Measurements from ENCODE around the gene NTN1. TPM values are rescaled to one million over a fixed set of nuclear protein-coding genes. Genes with fewer than 3 reads are reported as not detected.

The NTN1 gene
- polyA plus RNA-seq, 1 experiment: 0.06 TPM

DNA sequence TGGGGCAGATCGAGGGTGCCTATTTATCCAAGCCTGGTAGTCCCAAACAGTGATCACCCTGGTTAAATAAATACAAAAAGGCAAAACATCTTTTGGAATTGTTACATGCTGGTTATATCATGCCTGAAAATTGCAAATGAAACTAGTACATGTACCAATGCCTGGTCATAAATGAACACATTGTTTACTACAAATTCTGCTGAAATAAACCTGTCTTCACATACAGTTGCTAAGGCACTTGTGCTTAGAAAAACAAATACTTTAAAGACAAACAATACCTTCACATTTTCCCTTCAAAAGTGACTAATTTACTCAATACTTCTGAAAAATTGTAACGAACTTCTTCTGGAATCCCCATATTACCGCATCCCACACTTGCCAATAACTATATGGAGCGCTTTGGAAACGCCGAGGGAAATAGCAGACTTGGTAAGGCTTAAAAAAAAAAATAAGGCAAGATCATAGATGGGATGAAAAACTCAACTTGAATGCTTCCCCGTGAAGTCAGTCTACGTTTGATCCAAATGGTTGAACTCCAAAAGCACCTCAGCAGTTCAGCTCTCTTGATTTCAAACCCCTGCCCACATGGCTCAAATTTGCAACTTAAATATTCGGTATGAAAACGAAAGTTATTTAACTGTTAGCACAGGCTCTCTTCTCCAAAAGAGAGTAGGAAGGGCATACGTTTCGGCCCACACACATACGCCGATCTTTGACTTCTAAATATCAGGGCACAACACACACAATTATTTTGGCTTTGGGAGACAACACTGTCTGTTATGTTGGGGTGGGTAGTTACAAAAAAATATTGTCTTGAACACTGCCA lies 264.5 kb downstream of the NTN1 start:
- TF ChIP-seq, protein P1, sequence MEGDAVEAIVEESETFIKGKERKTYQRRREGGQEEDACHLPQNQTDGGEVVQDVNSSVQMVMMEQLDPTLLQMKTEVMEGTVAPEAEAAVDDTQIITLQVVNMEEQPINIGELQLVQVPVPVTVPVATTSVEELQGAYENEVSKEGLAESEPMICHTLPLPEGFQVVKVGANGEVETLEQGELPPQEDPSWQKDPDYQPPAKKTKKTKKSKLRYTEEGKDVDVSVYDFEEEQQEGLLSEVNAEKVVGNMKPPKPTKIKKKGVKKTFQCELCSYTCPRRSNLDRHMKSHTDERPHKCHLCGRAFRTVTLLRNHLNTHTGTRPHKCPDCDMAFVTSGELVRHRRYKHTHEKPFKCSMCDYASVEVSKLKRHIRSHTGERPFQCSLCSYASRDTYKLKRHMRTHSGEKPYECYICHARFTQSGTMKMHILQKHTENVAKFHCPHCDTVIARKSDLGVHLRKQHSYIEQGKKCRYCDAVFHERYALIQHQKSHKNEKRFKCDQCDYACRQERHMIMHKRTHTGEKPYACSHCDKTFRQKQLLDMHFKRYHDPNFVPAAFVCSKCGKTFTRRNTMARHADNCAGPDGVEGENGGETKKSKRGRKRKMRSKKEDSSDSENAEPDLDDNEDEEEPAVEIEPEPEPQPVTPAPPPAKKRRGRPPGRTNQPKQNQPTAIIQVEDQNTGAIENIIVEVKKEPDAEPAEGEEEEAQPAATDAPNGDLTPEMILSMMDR (IDR thresholded peaks at IDR 0.05; ENCODE audit: insufficient read depth, low read depth, low read length): no peak
- Histone ChIP-seq H3K36me3 (ENCODE audit: control insufficient read depth, insufficient read depth, low read length) (no peaks in the 10 kb centered on the region), H3K4me3 (ENCODE audit: low read depth, low read length) (no peak overlapping the region), H3K27me3 (ENCODE audit: control insufficient read depth, insufficient read depth, low read length) (no peaks in the 10 kb centered on the region)
- POLR2A ChIA-PET: no interaction called here
- CTCF ChIA-PET: interaction anchor here (1.2 kb wide), 1 partner anchor 11 kb away, joined by 7 read pairs; no protein-coding TSS in a partner anchor
- no peak for DNase-seq (ENCODE audit: low read depth)

DNA sequence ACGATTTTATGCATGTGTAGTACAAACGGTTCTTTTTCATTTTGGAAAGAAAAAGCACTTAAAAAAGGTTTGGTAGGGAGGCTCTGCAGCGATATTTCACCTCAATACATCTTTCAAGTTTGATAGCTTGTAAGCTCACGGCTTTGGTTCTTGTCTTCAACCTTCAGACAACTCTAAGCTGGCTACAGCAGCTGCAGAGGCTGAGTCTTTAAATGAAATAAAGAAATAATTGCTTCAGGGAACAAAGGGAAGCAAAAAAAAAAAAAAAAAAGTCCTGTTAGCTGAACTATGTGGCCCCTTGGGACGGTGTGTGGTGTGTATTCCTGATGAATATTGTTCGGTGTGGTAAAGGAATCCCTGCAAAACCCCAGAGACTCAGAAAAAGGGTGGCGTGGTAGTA lies 265.1 kb downstream of the NTN1 start:
- POLR2A ChIA-PET: no interaction called here
- no peak overlapping the region for H3K4me3 ChIP-seq (ENCODE audit: low read depth, low read length)
- TF ChIP-seq, protein P1 (IDR thresholded peaks at IDR 0.05; ENCODE audit: insufficient read depth, low read depth, low read length): no peak

DNA sequence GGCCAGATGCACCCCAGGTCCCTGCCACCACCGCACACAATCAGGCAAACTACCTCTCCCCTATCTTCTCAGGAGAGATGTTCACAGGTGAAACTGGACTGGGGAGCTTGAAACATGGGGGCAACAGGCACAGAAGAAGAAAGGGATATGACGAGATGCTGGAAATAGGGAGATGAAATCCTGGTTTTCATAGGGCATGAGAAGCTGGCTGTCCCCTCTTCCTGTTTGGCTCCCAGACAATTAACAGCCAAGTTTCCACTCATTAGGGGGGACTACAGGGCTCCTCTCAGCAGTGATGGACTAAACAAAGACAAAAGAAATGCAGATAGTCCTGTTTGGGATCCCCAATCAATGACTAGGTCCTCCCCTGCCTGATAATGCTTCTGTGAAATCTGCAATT lies 266.0 kb downstream of the NTN1 start:
- DNase-seq (ENCODE audit: low read depth): no peak
- Histone ChIP-seq H3K27me3 (ENCODE audit: control insufficient read depth, insufficient read depth, low read length) (no peaks in the 10 kb centered on the region), H3K4me3 (ENCODE audit: low read depth, low read length) (no peak overlapping the region), H3K36me3 (ENCODE audit: control insufficient read depth, insufficient read depth, low read length) (no peaks in the 10 kb centered on the region)
- TF ChIP-seq, protein P1 (IDR thresholded peaks at IDR 0.05; ENCODE audit: insufficient read depth, low read depth, low read length): no peak
- POLR2A ChIA-PET: interaction anchor here (0.6 kb wide), 1 partner anchor 94 kb away, joined by 12 read pairs; no protein-coding TSS in a partner anchor
- CTCF ChIA-PET: no interaction called here

More for the DNA sequence above, 265.1 kb downstream of the NTN1 start:
- CTCF ChIA-PET: interaction anchor here (1.2 kb wide), 1 partner anchor 10 kb away, joined by 7 read pairs; no protein-coding TSS in a partner anchor
- no peak for DNase-seq (ENCODE audit: low read depth)
- no peaks in the 10 kb centered on the region for H3K27me3 ChIP-seq (ENCODE audit: control insufficient read depth, insufficient read depth, low read length)
- H3K36me3 ChIP-seq (ENCODE audit: control insufficient read depth, insufficient read depth, low read length): no peaks in the 10 kb centered on the region

DNA sequence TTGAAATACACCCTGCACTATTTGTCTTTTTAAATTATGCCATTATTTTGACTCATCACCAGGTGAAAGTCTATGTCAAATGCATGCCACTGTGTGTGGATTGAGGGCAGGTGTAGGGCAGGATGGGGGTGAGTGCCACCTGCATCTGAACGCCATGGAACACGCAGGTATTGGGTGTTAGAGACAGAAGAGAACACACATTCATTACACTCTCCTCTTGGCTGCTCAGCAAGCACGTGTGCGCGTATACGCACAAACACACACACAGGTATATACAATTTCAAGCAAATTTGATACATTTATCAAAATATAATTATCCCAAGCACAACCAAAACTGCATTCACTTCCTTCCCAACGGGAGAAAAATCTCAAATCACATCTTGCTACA lies 268.9 kb downstream of the NTN1 start:
- CTCF ChIA-PET: interaction anchor here (0.5 to 0.6 kb wide), 2 partner anchors 24 to 286 kb away, joined by 3 read pairs; partner anchors contain the start of gene CFAP52
- TF ChIP-seq, protein P1 (IDR thresholded peaks at IDR 0.05; ENCODE audit: insufficient read depth, low read depth, low read length): no peak
- Histone ChIP-seq H3K36me3 (ENCODE audit: control insufficient read depth, insufficient read depth, low read length) (no peaks in the 10 kb centered on the region), H3K27me3 (ENCODE audit: control insufficient read depth, insufficient read depth, low read length) (no peaks in the 10 kb centered on the region), H3K4me3 (ENCODE audit: low read depth, low read length) (no peak overlapping the region)
- DNase-seq (ENCODE audit: low read depth): no peak
- POLR2A ChIA-PET: no interaction called here

DNA sequence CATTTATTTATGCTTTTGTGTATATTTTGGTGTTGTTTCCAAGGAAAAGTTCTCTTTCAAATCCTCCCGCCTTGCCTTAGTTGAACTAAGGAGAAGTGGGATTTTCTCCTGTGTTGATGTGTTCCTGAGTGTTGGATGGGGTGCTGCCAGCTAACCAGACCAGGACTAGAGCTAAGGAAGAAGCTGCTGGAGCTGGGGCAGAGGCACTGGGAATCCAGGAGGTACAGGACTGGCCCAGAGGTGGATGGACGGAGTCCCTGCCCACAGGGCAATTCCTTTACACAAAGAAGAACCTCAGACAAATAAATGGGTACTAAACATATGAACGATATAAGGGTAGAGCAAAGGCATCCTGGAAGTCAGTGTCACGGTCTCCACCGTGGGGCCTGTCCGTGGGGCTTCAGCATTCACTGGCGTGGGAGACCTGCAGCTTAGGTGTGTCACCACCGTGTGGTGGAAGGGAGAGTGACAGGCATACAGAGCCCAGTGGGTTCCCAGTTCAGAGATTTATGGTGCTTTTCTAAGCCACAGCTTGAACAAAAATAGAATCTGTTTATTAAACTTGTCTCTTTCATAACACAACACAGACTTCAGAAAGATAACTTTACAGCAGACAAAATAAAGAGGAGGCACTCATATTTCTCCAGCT lies 270.7 kb downstream of the NTN1 start:
- no peaks in the 10 kb centered on the region for H3K36me3 ChIP-seq (ENCODE audit: control insufficient read depth, insufficient read depth, low read length)
- H3K4me3 ChIP-seq (ENCODE audit: low read depth, low read length): no peak overlapping the region
- CTCF ChIA-PET: interaction anchor here (0.8 to 2.0 kb wide), 14 partner anchors 13 to 299 kb away, joined by 3 to 9 read pairs (median 3); partner anchors contain the start of gene NTN1
- TF ChIP-seq, protein P1 (IDR thresholded peaks at IDR 0.05; ENCODE audit: insufficient read depth, low read depth, low read length): peak; percentile 70
- POLR2A ChIA-PET: no interaction called here
- no peaks in the 10 kb centered on the region for H3K27me3 ChIP-seq (ENCODE audit: control insufficient read depth, insufficient read depth, low read length)
- DNase-seq (ENCODE audit: low read depth): no peak

Data from BJ (cell line).